Ovary (tissue), 3 donors: ENCODE measurements around the gene GNB1.

Experiments
- CTCF ChIP-seq, 3 donors: fragments of 450-650 bp in 2 of 3; fragments of 200-600 bp in 1 of 3; IDR thresholded peaks; one replicate each; pipeline versions ENCODE4 v1.5.1 to v1.8.0; 2016 to 2022; ENCODE audit warnings: antibody characterized with exemption in 3 of 3, mild to moderate bottlenecking in 1 of 3
- EP300 ChIP-seq: sonication (generic); formaldehyde crosslinking; IDR thresholded peaks from one replicate; pipeline ENCODE4 v1.6.1; 2017; ENCODE audit warnings: antibody characterized with exemption
- POLR2A ChIP-seq: fragments of 450-650 bp; IDR thresholded peaks from one replicate; pipeline ENCODE4 v1.6.1; 2017; ENCODE audit warnings: antibody characterized with exemption, mild to moderate bottlenecking, moderate library complexity
- donor health status: DM: no; HTN: no; CAD: no.

GRCh38 chr1:1784933-1785332 lies 106.0 kb downstream of the GNB1 start:
- TF ChIP-seq POLR2A, result no peak
- no peak for TF ChIP-seq CTCF (IDR thresholded peaks at IDR 0.05)
- no peak for TF ChIP-seq EP300
